Colonic mucosa (tissue), 4 donors: ENCODE results near the gene AP1S1. TPM values are rescaled to one million over a fixed set of nuclear protein-coding genes. Genes with fewer than 3 reads are reported as not detected.
"Not testable (repeated sequence)": the region's sequence is repeated elsewhere in the genome, so short reads cannot be mapped to it uniquely, and the experiment has no call there.

Source experiments
- DNase-seq: peaks from one replicate; pipeline ENCODE4 v3.0.0-alpha.2; 2020
- H3K27ac ChIP-seq: fragments of 200-600 bp; one replicate; pipeline ENCODE4 v1.8.0; 2021
- H3K27me3 ChIP-seq: fragments of 200-600 bp; one replicate; pipeline ENCODE4 v1.8.0; 2021
- H3K36me3 ChIP-seq: fragments of 200-600 bp; one replicate; pipeline ENCODE4 v1.8.0; 2021
- H3K4me1 ChIP-seq: fragments of 200-600 bp; one replicate; pipeline ENCODE4 v1.8.0; 2021; ENCODE audit warnings: mild to moderate bottlenecking
- H3K4me3 ChIP-seq: fragments of 200-600 bp; one replicate; pipeline ENCODE4 v1.8.0; 2021
- H3K9ac ChIP-seq, 2 donors: one replicate each; pipeline ENCODE4 v1.7.0; 2013; ENCODE audit warnings: control low read depth in 2 of 2, low read depth in 2 of 2, low read length in 2 of 2
- H3K9me3 ChIP-seq: fragments of 200-600 bp; one replicate; pipeline ENCODE4 v1.8.0; 2021
- CTCF ChIP-seq: fragments of 200-600 bp; IDR thresholded peaks from one replicate; pipeline ENCODE4 v1.8.0; 2022; ENCODE audit warnings: antibody characterized with exemption, mild to moderate bottlenecking
- intact Hi-C: fragments of 100-400 bp; cut with DNase I; formaldehyde crosslinking; loops from one replicate; pipeline ENCODE4 v1.14.1; 2022
- total RNA-seq, 2 donors: library from RNA; stranded (reverse); fragmentation: NEBNext Ultra II Directional in 1 of 2; extraction: Animal tissue kit (Norgen Biotek cat#: 25700) in 1 of 2; gene quantifications; one replicate each; pipeline ENCODE4 v1.2.1, GENCODE V29; 2021
- donor health status: healthy.
- donor health status: DM: no; HTN: no; CAD: no.
- donor health status: DM: no; HTN: no; CAD: no.

Gene AP1S1
- total RNA-seq, 2 donors from 2014 or later, result 111 to 127 TPM

DNA sequence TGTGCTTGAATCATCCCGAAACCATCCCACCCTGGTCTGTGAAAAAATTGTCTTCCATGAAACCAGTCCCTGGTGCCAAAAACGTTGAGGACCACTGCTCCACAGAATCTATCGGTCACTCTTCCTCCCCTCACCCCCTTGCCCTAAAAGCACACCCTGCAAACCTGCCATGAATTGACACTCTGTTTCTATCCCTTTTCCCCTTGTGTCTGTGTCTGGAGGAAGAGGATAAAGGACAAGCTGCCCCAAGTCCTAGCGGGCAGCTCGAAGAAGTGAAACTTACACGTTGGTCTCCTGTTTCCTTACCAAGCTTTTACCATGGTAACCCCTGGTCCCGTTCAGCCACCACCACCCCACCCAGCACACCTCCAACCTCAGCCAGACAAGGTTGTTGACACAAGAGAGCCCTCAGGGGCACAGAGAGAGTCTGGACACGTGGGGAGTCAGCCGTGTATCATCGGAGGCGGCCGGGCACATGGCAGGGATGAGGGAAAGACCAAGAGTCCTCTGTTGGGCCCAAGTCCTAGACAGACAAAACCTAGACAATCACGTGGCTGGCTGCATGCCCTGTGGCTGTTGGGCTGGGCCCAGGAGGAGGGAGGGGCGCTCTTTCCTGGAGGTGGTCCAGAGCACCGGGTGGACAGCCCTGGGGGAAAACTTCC lies 28.2 kb upstream of the AP1S1 start:
- Histone ChIP-seq H3K36me3 (no peaks in the 10 kb centered on the region), H3K27ac (no peak overlapping the region), H3K4me3 (no peak overlapping the region), H3K9ac (peak overlapping the region in 1 of 2 donors; percentile 39), H3K9me3 (no peaks in the 10 kb centered on the region), H3K27me3 (no peaks in the 10 kb centered on the region), H3K4me1 (peaks cover 4% of the 10 kb centered on the region)
- intact Hi-C loops, result no loop called here
- no peak for TF ChIP-seq CTCF
- peak; percentile 53 for DNase-seq

DNA sequence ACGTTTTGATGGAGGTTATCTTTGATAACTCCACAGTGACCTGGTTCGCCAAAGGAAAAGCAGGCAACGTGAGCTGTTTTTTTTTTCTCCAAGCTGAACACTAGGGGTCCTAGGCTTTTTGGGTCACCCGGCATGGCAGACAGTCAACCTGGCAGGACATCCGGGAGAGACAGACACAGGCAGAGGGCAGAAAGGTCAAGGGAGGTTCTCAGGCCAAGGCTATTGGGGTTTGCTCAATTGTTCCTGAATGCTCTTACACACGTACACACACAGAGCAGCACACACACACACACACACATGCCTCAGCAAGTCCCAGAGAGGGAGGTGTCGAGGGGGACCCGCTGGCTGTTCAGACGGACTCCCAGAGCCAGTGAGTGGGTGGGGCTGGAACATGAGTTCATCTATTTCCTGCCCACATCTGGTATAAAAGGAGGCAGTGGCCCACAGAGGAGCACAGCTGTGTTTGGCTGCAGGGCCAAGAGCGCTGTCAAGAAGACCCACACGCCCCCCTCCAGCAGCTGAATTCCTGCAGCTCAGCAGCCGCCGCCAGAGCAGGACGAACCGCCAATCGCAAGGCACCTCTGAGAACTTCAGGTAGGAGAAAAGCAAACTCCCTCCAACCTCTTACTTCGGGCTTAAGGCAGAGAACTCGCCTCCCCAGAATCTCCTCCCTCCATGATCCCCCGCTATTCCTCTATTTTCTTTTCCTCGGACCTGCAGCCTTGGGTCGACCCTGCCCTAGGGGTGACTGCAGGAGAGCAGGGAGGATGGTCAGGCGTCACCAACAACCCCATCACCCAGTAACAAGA lies 27.4 kb upstream of the AP1S1 start, which contains the start of gene SERPINE1:
Gene SERPINE1, plus strand, starts transcription at position 454 of the 809 bp plus-strand sequence. CDS start 1,290 bp downstream, outside the sequence.
- no peaks in the 10 kb centered on the region for H3K9me3 ChIP-seq
- peaks cover 4% of the 10 kb centered on the region for H3K4me1 ChIP-seq
- H3K27me3 ChIP-seq, result no peaks in the 10 kb centered on the region
- no peak for TF ChIP-seq CTCF
- peak within 1 kb of the TSS; percentile 9 to 39 for H3K9ac ChIP-seq
- DNase-seq, result peak; percentile 68
- no peak within 1 kb of the TSS for H3K27ac ChIP-seq
- no peak within 1 kb of the TSS for H3K4me3 ChIP-seq
- intact Hi-C loops, result no loop called here
- no peaks in the 10 kb centered on the region for H3K36me3 ChIP-seq

DNA sequence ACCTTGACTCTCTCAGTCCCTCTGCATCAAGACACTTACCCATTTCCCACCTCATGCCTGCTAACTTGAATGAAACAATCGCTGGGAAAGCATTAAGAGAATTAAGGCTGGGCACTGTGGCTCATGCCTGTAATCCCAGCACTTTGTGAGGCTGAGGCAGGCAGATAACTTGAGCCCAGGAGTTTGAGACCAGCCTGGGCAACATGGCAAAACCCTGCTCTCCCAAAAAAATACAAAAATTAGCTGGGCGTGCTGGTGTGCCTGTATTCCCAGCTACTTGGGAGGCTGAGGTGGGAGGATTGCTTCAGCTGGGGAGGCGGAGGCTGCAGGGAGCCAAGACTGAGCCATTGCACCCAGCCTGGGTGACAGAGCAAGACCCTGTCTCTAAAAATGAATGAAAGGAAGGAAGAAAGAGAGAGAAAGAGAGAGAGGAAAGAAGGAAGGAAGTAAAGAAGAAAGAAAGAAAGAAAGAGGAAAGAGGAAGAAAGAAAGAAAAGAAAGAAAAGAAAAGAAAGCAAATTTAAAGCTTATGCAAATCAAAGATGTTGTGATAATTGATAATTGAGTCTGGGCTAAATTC lies 26.7 kb upstream of the AP1S1 start:
- peak overlapping the region in 1 of 2 donors; percentile 24 for H3K9ac ChIP-seq
- no peak for DNase-seq
- H3K27me3 ChIP-seq, result no peaks in the 10 kb centered on the region
- intact Hi-C loops, result no loop called here
- TF ChIP-seq CTCF, result no peak
- peaks cover 4% of the 10 kb centered on the region for H3K4me1 ChIP-seq
- no peak overlapping the region for H3K27ac ChIP-seq
- no peak overlapping the region for H3K4me3 ChIP-seq
- H3K36me3 ChIP-seq, result no peaks in the 10 kb centered on the region
- no peaks in the 10 kb centered on the region for H3K9me3 ChIP-seq

DNA sequence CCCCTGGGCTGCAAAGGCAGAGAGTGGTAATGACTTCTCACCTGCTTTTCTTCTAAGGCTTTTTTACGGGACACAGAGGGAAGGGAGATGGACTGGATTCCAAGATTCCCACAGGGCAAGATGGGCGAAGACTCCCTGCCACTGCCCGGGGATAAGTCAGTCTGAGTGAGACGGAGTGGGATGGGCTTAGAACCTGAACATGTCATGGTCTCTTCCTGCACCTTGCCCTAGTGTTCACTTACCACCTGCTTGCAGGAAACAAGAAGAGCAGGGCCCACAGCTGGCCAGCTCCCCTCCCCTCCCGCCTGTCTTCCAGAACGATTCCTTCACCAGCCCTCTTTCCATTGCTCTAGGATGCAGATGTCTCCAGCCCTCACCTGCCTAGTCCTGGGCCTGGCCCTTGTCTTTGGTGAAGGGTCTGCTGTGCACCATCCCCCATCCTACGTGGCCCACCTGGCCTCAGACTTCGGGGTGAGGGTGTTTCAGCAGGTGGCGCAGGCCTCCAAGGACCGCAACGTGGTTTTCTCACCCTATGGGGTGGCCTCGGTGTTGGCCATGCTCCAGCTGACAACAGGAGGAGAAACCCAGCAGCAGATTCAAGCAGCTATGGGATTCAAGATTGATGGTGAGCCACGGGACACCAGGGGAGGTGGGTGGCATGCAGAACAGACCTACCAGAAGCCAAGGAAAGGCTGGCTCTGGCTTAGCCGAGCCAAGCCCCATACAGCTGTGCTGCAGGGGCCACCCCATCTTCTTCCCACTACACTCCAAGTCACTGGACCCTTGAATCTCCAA lies 26.0 kb upstream of the AP1S1 start:
- Histone ChIP-seq H3K9me3 (no peaks in the 10 kb centered on the region), H3K36me3 (no peaks in the 10 kb centered on the region), H3K27ac (no peak overlapping the region), H3K4me3 (no peak overlapping the region), H3K27me3 (no peaks in the 10 kb centered on the region), H3K4me1 (peaks cover 4% of the 10 kb centered on the region), H3K9ac (no peak overlapping the region)
- DNase-seq, result no peak
- no peak for TF ChIP-seq CTCF
- intact Hi-C loops, result no loop called here

DNA sequence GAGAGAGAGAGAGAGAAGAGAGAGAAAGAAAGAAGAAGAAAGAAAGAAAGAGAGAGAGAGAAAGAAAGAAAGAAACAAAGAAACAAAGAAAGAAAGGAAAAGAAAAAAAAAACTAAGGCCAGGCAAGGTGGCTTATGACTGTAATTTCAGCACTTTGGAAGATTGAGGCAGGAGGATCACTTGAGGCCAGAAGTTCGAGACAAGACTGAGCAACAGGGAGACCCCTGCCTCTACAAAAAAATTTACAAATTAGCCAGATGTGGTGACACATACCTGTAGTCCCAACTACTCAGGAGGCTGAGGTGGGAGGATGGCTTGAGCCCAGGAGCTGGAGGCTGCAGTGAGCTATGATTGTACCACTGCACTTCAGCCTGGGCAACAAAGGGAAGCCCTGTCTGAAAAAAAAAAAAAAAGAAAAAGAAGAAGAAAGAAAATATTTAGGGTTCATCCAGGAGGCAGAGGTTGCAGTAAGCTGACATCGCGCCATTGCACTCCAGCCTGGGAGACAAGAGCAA lies 24.6 kb upstream of the AP1S1 start:
- TF ChIP-seq CTCF, result no peak
- no peak overlapping the region for H3K9ac ChIP-seq
- intact Hi-C loops, result no loop called here

DNA sequence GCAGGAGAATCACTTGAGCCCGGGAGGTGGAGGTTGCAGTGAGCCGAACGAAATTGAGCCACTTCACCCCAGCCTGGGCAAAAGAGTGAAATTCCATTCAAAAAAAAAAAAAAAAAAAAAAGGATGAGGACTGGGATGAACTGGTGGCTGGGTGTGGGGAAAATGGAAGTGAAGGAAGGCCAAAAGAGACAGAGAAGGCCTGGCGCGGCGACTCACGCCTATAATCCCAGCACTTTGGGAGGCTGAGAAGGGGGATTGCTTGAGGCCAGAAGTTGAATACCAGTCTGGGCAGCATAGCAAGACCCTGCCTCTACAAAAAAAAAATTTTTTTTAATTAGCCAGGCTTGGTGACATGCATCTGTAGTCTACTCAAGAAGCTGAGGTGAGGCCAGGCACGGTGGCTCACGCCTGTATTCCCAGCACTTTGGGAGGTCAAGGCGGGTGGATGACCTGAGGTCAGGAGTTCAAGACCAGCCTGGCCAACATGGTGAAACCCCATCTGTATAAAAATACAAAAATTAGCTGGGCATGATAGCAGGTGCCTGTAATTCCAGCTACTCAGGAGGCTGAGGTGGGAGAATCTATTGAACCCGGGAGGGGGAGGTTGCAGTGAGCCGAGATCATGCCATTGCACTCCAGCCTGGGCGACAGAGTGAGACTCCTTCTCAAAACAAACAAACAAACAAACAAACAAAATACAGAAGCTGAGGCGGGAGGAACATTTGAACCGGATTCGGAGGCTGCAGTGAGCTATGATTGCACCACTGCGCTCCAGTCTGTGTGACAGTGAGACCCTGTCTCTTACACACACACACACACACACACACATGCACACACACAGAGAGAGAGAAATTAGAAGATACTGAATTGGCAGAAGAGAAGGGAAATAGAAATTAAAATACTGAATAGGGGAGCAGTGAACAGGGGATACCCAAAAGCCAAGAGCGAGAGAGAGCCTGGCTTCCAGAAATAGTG lies 21.4 kb upstream of the AP1S1 start:
- H3K27ac ChIP-seq, H3K9me3 ChIP-seq, intact Hi-C loops, H3K27me3 ChIP-seq, H3K36me3 ChIP-seq, H3K4me1 ChIP-seq, DNase-seq, H3K9ac ChIP-seq, H3K4me3 ChIP-seq: not testable (repeated sequence)

More for the DNA sequence above, 24.6 kb upstream of the AP1S1 start:
- Histone ChIP-seq H3K4me1 (peaks cover 4% of the 10 kb centered on the region), H3K36me3 (no peaks in the 10 kb centered on the region), H3K27ac (no peak overlapping the region), H3K9me3 (no peaks in the 10 kb centered on the region), H3K27me3 (no peaks in the 10 kb centered on the region), H3K4me3 (no peak overlapping the region)
- DNase-seq, result no peak
